ENCODE results near the gene MGAT3. TPM values are rescaled to one million over a fixed set of nuclear protein-coding genes. Genes with fewer than 3 reads are reported as not detected.

Gene MGAT3
- total and polyA plus RNA-seq, 2 of the 8 experiments (the other 6 are each of a cell fraction or from before 2014, with no cell fraction given), result 4.3 to 9.2 TPM

DNA sequence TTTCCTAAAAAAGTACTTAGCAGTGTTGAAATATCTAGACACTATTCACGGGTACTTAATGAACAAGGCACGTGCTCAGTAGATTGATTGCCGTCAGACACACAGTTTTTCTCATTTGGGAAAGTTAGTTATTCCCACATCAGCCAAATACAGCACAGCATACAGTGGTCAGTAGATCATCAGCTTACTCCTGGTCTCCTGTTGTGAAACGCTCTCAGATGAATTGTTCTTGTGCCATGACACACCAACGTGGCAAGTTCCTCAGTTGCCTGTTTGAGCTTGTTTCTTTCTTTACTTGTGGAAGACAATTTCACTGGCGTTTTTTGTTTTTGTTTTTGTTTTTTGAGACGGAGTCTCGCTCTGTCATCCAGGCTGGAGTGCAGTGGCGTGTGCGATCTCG, 48.6 kb upstream of the MGAT3 start (continued):
- TF ChIP-seq BRCA1 (IDR thresholded peaks at IDR 0.05; ENCODE audit: low read depth, low read length) (no peak), CBX5 (IDR thresholded peaks at IDR 0.05; ENCODE audit: low read depth, low read length) (no peak), JUND (IDR thresholded peaks at IDR 0.05; ENCODE audit: low read length) (no peak), TBP (IDR thresholded peaks at IDR 0.05; ENCODE audit: low read depth, low read length) (no peak), SP4 (IDR thresholded peaks at IDR 0.05; ENCODE audit: low read length) (no peak)

Measured in H1 (cell line).